GM12878 (cell line): ENCODE measurements around the gene COPS7A. TPM values are rescaled to one million over a fixed set of nuclear protein-coding genes. Genes with fewer than 3 reads are reported as not detected.
A peak's percentile ranks its signal among the peaks of the same experiment; 100 is the strongest.

Source experiments
- BCL11A ChIP-seq: IDR thresholded peaks from 2 replicates; pipeline ENCODE4 v1.6.1; 2011; ENCODE audit warnings: low read depth, low read length
- E4F1 ChIP-seq: fragments of 450-650 bp; IDR thresholded peaks from 2 replicates; pipeline ENCODE4 v1.6.1; 2018; ENCODE audit warnings: borderline replicate concordance, mild to moderate bottlenecking; ENCODE audit not compliant: partially characterized antibody
- ETV6 ChIP-seq, 2 experiments: fragments of 450-650 bp in 1 of 2; IDR thresholded peaks in 1 of 2; conservative IDR thresholded peaks in 1 of 2; 2 replicates each; pipeline ENCODE4 v1.6.1; 2014; ENCODE audit warnings: antibody characterized with exemption in 1 of 2, borderline replicate concordance in 1 of 2, low read depth in 1 of 2, mild to moderate bottlenecking in 1 of 2, moderate library complexity in 1 of 2
- GABPA ChIP-seq: IDR thresholded peaks from 2 replicates; pipeline ENCODE4 v1.6.1; 2014; ENCODE audit warnings: antibody characterized with exemption, low read depth, mild to moderate bottlenecking, inconsistent platforms
- GATAD2B ChIP-seq: fragments of 450-650 bp; conservative IDR thresholded peaks from 2 replicates; pipeline ENCODE4 v1.6.1; 2017; ENCODE audit warnings: low read depth, mild to moderate bottlenecking, moderate library complexity
- IKZF1 ChIP-seq: fragments of 450-650 bp; conservative IDR thresholded peaks from 2 replicates; pipeline ENCODE4 v1.6.1; 2017; ENCODE audit warnings: antibody characterized with exemption, mild to moderate bottlenecking
- KDM1A ChIP-seq: fragments of 200-600 bp; sonication (generic); IDR thresholded peaks from 2 replicates; pipeline ENCODE4 v1.6.1; 2016; ENCODE audit warnings: borderline replicate concordance
- LARP7 ChIP-seq: fragments of 450-650 bp; IDR thresholded peaks from 2 replicates; pipeline ENCODE4 v1.6.1; 2017; ENCODE audit warnings: mild to moderate bottlenecking
- NFYA ChIP-seq: IDR thresholded peaks from 2 replicates; pipeline ENCODE4 v1.6.1; 2011; ENCODE audit warnings: low read depth, mild to moderate bottlenecking, low read length, improper control_type of control experiment, borderline replicate concordance
- NR2F1 ChIP-seq: fragments of 450-650 bp; conservative IDR thresholded peaks from 2 replicates; pipeline ENCODE4 v1.6.1; 2017; ENCODE audit warnings: mild to moderate bottlenecking
- NRF1 ChIP-seq: conservative IDR thresholded peaks from 2 replicates; pipeline ENCODE4 v1.6.1; 2011; ENCODE audit warnings: mild to moderate bottlenecking, low read depth, low read length, improper control_type of control experiment
- PML ChIP-seq: IDR thresholded peaks from 2 replicates; pipeline ENCODE4 v1.6.1; 2012; ENCODE audit warnings: low read length, inconsistent platforms
- POU2F2 ChIP-seq: IDR thresholded peaks from 3 replicates; pipeline ENCODE4 v1.6.1; 2011; ENCODE audit warnings: low read depth, mild to moderate bottlenecking, low read length, borderline replicate concordance
- RBBP5 ChIP-seq: fragments of 200-600 bp; sonication (generic); conservative IDR thresholded peaks from 2 replicates; pipeline ENCODE4 v1.6.1; 2016
- RUNX3 ChIP-seq: IDR thresholded peaks from 2 replicates; pipeline ENCODE4 v1.6.1; 2012; ENCODE audit warnings: low read length, inconsistent platforms
- SIX5 ChIP-seq: IDR thresholded peaks from 2 replicates; pipeline ENCODE4 v1.6.1; 2011; ENCODE audit warnings: mild to moderate bottlenecking, low read depth, low read length, moderate library complexity; ENCODE audit not compliant: severe bottlenecking
- SPI1 ChIP-seq: IDR thresholded peaks from 2 replicates; pipeline ENCODE4 v1.6.1; 2011; ENCODE audit warnings: low read depth, mild to moderate bottlenecking, low read length, moderate library complexity, borderline replicate concordance; ENCODE audit not compliant: insufficient read depth
- STAT3 ChIP-seq: IDR thresholded peaks from 2 replicates; pipeline ENCODE4 v1.6.1; 2011; ENCODE audit warnings: low read depth, low read length, improper control_type of control experiment
- TCF3 ChIP-seq: IDR thresholded peaks from 2 replicates; pipeline ENCODE4 v1.6.1; 2012; ENCODE audit warnings: low read depth, mild to moderate bottlenecking, low read length, borderline replicate concordance; ENCODE audit not compliant: insufficient read depth
- ZBTB4 ChIP-seq: fragments of 450-650 bp; formaldehyde crosslinking; IDR thresholded peaks from 2 replicates; pipeline ENCODE4 v1.4.0; 2022; ENCODE audit warnings: mild to moderate bottlenecking, moderate library complexity
- ZNF24 ChIP-seq: fragments of 450-650 bp; IDR thresholded peaks from 2 replicates; pipeline ENCODE4 v1.6.1; 2017; ENCODE audit warnings: antibody characterized with exemption, mild to moderate bottlenecking
- polyA plus RNA-seq, 11 experiments: library from polyadenylated mRNA; depleted of rRNA in 4 of 11; unstranded in 6 of 11; stranded (reverse) in 5 of 11; fragments of >200 nt; fragmentation: Nextera tagmentation in 4 of 11; fragmentation: Illumina TruSeq in 1 of 11; extraction: Ambion mirVana in 4 of 11; extraction: Trizol in 1 of 11; gene quantifications; 1 replicate in 1 of 11; 2 replicates in 10 of 11; pipeline versions ENCODE4 v1.2.1 to v1.2.3, GENCODE V29; 2011 to 2016; ENCODE audit warnings: inconsistent platforms in 2 of 11, missing spikeins in 2 of 11, low read depth in 1 of 11
- total RNA-seq, 4 experiments: library from RNA; depleted of rRNA in 3 of 4; stranded (reverse); fragments of >200 nt in 3 of 4; fragmentation: Illumina TruSeq in 1 of 4; extraction: Trizol in 1 of 4; gene quantifications; 2 replicates each; pipeline versions ENCODE4 v1.2.1 to v1.2.3, GENCODE V29; 2013 to 2021
- TF ChIP-seq, protein P1 (sequence below): fragments of 150-350 bp; IDR thresholded peaks from 2 replicates; pipeline ENCODE4 v1.6.1; 2016; ENCODE audit warnings: low read depth, low read length

Gene COPS7A
- total and polyA plus RNA-seq, 10 of the 15 experiments (the other 5 are each of a cell fraction or from before 2014, with no cell fraction given), result 25.7 to 74.0 (median 51.9) TPM

DNA sequence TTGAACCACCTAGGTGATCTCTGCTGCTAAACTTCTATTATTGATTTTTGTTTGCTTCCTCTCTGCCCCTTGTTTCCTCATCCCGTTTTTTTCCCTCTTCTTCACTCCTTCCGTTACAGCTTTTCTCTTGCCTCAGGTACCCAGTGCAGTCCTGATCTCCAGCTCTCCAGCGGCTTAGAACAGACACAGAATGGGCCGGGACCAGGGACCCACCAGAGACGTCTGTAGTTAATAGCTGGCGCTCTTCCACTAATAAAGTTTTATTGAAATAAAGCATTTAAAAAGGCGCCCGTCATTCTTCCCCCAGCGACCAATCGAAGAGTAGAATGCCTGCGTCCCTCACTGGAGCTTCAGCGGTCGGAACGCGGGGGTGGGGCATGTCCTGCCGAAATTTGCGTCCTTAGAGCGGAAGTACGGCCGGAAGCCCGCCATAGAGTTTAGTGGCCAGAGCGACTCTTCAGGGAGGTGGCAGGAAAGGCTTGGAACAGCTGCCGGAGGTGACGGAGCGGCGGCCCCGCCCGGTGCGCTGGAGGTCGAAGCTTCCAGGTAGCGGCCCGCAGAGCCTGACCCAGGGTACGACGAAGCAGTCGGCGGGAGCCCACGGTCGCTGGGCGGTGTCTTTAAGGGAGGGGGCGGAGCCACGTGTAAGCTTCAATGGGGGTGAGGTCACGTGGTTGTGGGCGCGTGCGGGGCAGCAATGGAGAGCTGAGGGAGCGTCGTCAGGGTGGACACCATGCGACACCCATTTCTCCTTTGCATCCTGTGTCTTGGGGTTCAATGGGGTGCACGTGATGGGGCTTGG lies at the start of gene COPS7A (continued):
- TF ChIP-seq, protein P1, sequence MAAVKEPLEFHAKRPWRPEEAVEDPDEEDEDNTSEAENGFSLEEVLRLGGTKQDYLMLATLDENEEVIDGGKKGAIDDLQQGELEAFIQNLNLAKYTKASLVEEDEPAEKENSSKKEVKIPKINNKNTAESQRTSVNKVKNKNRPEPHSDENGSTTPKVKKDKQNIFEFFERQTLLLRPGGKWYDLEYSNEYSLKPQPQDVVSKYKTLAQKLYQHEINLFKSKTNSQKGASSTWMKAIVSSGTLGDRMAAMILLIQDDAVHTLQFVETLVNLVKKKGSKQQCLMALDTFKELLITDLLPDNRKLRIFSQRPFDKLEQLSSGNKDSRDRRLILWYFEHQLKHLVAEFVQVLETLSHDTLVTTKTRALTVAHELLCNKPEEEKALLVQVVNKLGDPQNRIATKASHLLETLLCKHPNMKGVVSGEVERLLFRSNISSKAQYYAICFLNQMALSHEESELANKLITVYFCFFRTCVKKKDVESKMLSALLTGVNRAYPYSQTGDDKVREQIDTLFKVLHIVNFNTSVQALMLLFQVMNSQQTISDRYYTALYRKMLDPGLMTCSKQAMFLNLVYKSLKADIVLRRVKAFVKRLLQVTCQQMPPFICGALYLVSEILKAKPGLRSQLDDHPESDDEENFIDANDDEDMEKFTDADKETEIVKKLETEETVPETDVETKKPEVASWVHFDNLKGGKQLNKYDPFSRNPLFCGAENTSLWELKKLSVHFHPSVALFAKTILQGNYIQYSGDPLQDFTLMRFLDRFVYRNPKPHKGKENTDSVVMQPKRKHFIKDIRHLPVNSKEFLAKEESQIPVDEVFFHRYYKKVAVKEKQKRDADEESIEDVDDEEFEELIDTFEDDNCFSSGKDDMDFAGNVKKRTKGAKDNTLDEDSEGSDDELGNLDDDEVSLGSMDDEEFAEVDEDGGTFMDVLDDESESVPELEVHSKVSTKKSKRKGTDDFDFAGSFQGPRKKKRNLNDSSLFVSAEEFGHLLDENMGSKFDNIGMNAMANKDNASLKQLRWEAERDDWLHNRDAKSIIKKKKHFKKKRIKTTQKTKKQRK, result no peak
- no peak for TF ChIP-seq STAT3
- TF ChIP-seq GATAD2B, result peak; percentile 18; the same call in 1 of the 2 replicates
- TF ChIP-seq POU2F2, result peak; percentile 62; the same call in 2 of the 3 replicates
- TF ChIP-seq TCF3, result peak; percentile 79
- no peak for TF ChIP-seq LARP7
- no peak for TF ChIP-seq KDM1A
- peak; percentile 64 for TF ChIP-seq E4F1
- no peak for TF ChIP-seq NFYA
- peak; percentile 52 for TF ChIP-seq RUNX3
- TF ChIP-seq GABPA, result peak; percentile 98
- peak; percentile 96 for TF ChIP-seq IKZF1
- no peak for TF ChIP-seq BCL11A
- TF ChIP-seq ZBTB4 (CRISPR knock-in tag), result no peak
- TF ChIP-seq ZNF24, result no peak
- TF ChIP-seq PML, result peak; percentile 78; the same call in 1 of the 2 replicates
- peak; percentile 83 to 96; a peak in 3 of 4 replicates for TF ChIP-seq ETV6 (conservative IDR thresholded peaks at IDR 0.05 in 1 of 2, IDR thresholded peaks at IDR 0.05 in 1 of 2; ENCODE audit: borderline replicate concordance in 1 of 2, low read depth in 1 of 2)
- peak; percentile 67; the same call in 1 of the 2 replicates for TF ChIP-seq SPI1
- TF ChIP-seq NR2F1, result peak; percentile 72
- TF ChIP-seq RBBP5, result no peak
- peak; percentile 9; the same call in 1 of the 2 replicates for TF ChIP-seq NRF1
- peak; percentile 49 for TF ChIP-seq SIX5
